ENCODE measurements around the gene ST6GALNAC6. TPM values are rescaled to one million over a fixed set of nuclear protein-coding genes. Genes with fewer than 3 reads are reported as not detected.

Gene ST6GALNAC6
- total and polyA plus RNA-seq, 5 donors from 2014 or later: 43.7 to 136 (median 48.6) TPM

DNA sequence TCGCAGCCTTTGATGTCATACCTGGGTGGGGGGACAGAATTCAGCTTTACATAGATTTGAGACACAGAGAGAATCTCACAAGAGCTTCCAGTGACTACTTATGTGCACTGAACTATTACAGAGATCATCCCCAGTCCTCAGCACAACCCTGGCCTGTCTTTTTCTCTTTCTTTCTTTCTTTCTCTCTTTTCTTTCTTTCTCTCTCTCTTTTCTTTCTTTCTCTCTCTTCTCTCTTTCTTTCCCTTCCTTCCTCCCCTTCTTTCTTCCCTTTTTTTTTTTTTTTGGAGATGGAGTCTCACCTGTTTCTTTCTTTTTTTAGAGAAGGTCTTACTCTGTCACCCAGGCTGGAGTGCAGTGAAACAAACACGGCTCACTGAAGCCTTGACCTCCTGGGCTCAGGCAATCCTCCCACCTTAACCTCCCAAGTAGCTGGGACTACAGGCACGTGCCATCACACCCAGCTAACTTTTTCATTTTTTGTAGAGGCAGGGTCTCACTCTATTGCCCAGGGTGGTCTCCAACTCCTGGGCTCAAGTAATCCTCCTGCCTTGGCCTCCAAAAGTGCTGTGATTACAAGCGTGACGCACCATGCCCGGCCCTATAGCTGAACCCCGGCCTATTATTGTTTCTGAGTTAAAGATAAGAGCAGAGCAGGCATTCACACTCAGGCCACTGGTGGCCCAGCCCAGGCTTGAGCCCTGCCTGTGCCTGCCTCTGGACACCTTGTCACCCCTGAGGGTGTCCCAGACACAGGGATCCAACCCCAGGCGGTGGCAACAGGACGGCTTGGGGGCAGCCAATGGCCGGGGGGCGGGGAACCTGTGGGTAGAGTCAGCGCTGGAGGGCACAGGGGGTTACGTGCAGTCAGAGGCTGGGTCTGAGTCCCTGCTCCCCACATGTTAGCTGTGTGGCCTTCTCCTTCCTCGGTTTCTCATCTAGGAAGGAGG lies 26.8 kb upstream of the ST6GALNAC6 start:
- no peaks in the 10 kb centered on the region for H3K36me3 ChIP-seq (ENCODE audit: control insufficient read depth, insufficient read depth, low read length)
- H3K9me3 ChIP-seq (ENCODE audit: control insufficient read depth in 2 of 2, low read length in 2 of 2): no peaks in the 10 kb centered on the region
- Mint-ChIP-seq H3K9me3 (no peaks in the 10 kb centered on the region), H3K4me3 (peak overlapping the region; percentile 29 to 76 (median 47)), H3K36me3 (no peaks in the 10 kb centered on the region), H3K4me1 (peaks cover 0 to 37% (median 20%) of the 10 kb centered on the region in 4 donors), H3K27ac (peak overlapping the region in 1 of 3 donors; percentile 56), H3K27me3 (peaks cover 32% of the 10 kb centered on the region)
- H3K27ac ChIP-seq (ENCODE audit: insufficient read depth, low read length, poor library complexity, severe bottlenecking): no peak overlapping the region
- ATAC-seq (ENCODE audit: low read depth in 2 of 2) (no peak), DNase-seq (no peak)
- peaks cover 45% of the 10 kb centered on the region for H3K4me1 ChIP-seq (ENCODE audit: control insufficient read depth, insufficient read depth, low read length, poor library complexity, severe bottlenecking)
- peaks cover 4% of the 10 kb centered on the region for H3K27me3 ChIP-seq (ENCODE audit: control insufficient read depth, insufficient read depth, low read length)
- H3K4me3 ChIP-seq (ENCODE audit: low read depth, low read length): no peak overlapping the region

DNA sequence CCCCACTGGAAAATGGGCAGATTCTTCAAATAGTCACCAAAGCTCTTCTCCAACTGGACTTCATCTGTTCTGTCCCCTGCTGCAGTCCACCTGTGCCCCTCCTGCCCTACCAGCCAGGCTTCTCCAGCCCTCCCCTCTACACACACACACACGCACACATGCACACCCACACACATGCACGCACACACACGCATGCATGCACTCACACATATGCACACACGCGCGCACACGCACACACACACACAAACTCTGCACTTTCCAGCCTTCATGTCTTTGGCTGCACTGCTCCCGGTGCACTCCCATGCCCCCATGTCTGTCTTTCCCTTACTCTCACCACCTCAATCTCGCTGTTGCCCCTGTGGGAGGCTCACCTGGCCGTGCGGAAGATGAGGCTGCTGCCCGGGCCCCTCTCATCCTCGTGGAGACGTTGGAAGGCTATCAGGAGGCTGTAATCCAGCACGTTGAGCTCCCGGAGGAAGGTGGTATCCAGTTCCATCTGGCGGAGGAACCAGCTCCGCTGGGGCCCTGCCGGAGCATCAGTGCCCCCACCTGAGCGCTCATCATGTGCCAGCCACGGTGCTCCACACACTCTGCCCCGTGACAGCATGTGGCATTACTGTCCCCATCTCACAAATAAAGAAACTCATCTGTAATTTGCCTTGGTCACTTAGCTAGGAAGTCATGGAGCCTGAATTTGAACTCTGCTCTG lies 25.5 kb upstream of the ST6GALNAC6 start:
- Histone ChIP-seq H3K4me1 (ENCODE audit: control insufficient read depth, insufficient read depth, low read length, poor library complexity, severe bottlenecking) (peaks cover 33% of the 10 kb centered on the region), H3K36me3 (ENCODE audit: control insufficient read depth, insufficient read depth, low read length) (no peaks in the 10 kb centered on the region), H3K27me3 (ENCODE audit: control insufficient read depth, insufficient read depth, low read length) (peaks cover 4% of the 10 kb centered on the region), H3K27ac (ENCODE audit: insufficient read depth, low read length, poor library complexity, severe bottlenecking) (no peak overlapping the region), H3K4me3 (ENCODE audit: low read depth, low read length) (no peak overlapping the region), H3K9me3 (ENCODE audit: control insufficient read depth in 2 of 2, low read length in 2 of 2) (no peaks in the 10 kb centered on the region)
- no peak for ATAC-seq (ENCODE audit: low read depth in 2 of 2)
- peaks cover 29% of the 10 kb centered on the region for H3K27me3 Mint-ChIP-seq
- H3K27ac Mint-ChIP-seq: no peak overlapping the region
- H3K4me1 Mint-ChIP-seq: peaks cover 0 to 28% (median 17%) of the 10 kb centered on the region in 4 donors
- peak overlapping the region in 1 of 4 donors; percentile 74 for H3K4me3 Mint-ChIP-seq
- no peak for DNase-seq
- no peaks in the 10 kb centered on the region for H3K9me3 Mint-ChIP-seq
- no peaks in the 10 kb centered on the region for H3K36me3 Mint-ChIP-seq

DNA sequence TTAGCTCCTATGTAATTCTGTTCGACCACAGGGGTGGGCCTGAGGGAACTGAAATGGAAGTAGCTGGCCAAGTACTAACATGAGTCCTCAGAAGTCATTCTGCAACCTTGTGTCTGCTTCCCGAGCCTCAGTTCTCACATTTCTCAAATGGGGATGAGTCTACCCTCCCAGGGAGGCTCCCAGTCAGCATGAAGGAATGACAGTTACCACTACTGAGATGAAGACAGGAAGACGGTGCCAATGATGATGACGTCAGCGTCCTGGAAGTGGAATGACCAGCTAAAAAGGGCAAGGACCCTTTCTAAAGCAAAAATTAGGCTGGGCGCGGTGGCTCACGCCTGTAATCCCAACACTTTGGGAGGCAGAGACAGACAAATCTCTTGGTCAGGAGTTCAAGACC lies 24.4 kb upstream of the ST6GALNAC6 start:
- Mint-ChIP-seq H3K4me3 (no peak overlapping the region), H3K27ac (no peak overlapping the region), H3K4me1 (peaks cover 0 to 25% (median 15%) of the 10 kb centered on the region in 4 donors), H3K9me3 (no peaks in the 10 kb centered on the region), H3K36me3 (no peaks in the 10 kb centered on the region), H3K27me3 (peaks cover 24% of the 10 kb centered on the region)
- Histone ChIP-seq H3K9me3 (ENCODE audit: control insufficient read depth in 2 of 2, low read length in 2 of 2) (no peaks in the 10 kb centered on the region), H3K27ac (ENCODE audit: insufficient read depth, low read length, poor library complexity, severe bottlenecking) (no peak overlapping the region), H3K4me1 (ENCODE audit: control insufficient read depth, insufficient read depth, low read length, poor library complexity, severe bottlenecking) (peaks cover 30% of the 10 kb centered on the region), H3K4me3 (ENCODE audit: low read depth, low read length) (no peak overlapping the region), H3K27me3 (ENCODE audit: control insufficient read depth, insufficient read depth, low read length) (peaks cover 4% of the 10 kb centered on the region), H3K36me3 (ENCODE audit: control insufficient read depth, insufficient read depth, low read length) (no peaks in the 10 kb centered on the region)
- no peak for ATAC-seq (ENCODE audit: low read depth in 2 of 2)
- no peak for DNase-seq

DNA sequence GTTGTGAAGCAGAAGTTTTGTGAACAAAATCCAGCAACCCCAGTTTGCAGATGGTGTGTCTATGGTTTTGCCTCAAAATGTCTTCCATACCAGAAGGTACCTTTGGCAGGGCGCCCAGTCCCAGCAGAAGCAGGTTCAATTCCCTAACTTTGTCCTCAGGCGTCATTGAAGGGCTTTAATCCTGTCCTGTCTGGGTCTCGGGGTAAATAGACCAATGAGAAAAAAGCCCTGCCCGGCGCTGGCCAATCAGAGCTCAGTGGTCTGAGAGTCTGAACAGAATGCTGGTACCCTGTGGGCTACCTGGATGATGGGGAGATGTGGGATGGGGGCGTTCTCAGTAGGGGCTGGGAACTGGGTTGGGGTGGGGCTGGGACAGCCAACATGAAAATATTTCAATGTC lies 23.6 kb upstream of the ST6GALNAC6 start:
- Histone ChIP-seq H3K4me3 (ENCODE audit: low read depth, low read length) (no peak overlapping the region), H3K27me3 (ENCODE audit: control insufficient read depth, insufficient read depth, low read length) (peaks cover 4% of the 10 kb centered on the region), H3K4me1 (ENCODE audit: control insufficient read depth, insufficient read depth, low read length, poor library complexity, severe bottlenecking) (peaks cover 28% of the 10 kb centered on the region), H3K9me3 (ENCODE audit: control insufficient read depth in 2 of 2, low read length in 2 of 2) (no peaks in the 10 kb centered on the region), H3K27ac (ENCODE audit: insufficient read depth, low read length, poor library complexity, severe bottlenecking) (no peak overlapping the region), H3K36me3 (ENCODE audit: control insufficient read depth, insufficient read depth, low read length) (no peaks in the 10 kb centered on the region)
- ATAC-seq (ENCODE audit: low read depth in 2 of 2): no peak
- Mint-ChIP-seq H3K27ac (no peak overlapping the region), H3K27me3 (peaks cover 20% of the 10 kb centered on the region), H3K4me1 (peaks cover 0 to 25% (median 14%) of the 10 kb centered on the region in 4 donors), H3K36me3 (no peaks in the 10 kb centered on the region), H3K9me3 (no peaks in the 10 kb centered on the region), H3K4me3 (peak overlapping the region in 1 of 4 donors; percentile 32)
- no peak for DNase-seq

DNA sequence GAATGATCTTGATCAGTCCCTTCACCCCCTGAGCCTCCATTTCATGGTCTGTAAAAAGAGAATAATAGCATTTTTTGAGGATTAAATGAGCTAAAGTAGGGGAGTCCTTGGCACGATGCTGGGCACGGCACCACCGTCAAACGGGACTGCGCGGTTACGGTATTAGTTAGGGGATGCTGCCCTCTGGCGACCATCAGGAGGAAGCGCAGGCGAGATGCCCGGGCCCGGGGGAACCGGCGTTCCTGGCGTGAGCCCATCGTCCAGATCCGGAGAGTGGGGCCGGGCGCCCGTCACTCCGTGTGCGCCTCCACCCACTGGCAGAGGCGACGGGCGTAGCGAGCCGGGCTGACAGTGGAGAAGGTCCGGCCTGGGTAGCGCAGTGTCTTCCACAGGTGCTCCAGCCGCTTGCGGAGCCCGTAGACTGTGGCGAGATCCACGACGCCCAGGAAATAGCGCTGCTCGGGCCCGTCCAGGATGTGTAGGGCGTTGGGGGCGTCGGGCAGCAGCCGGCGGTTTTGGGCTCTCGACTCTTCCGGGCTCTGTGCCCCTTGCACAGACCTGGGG lies 22.2 kb upstream of the ST6GALNAC6 start:
- H3K36me3 Mint-ChIP-seq: no peaks in the 10 kb centered on the region
- ATAC-seq (ENCODE audit: low read depth in 2 of 2): peak; percentile 39 to 46
- H3K36me3 ChIP-seq (ENCODE audit: control insufficient read depth, insufficient read depth, low read length): no peaks in the 10 kb centered on the region
- peaks cover 4% of the 10 kb centered on the region for H3K27me3 ChIP-seq (ENCODE audit: control insufficient read depth, insufficient read depth, low read length)
- no peak overlapping the region for H3K27ac ChIP-seq (ENCODE audit: insufficient read depth, low read length, poor library complexity, severe bottlenecking)
- H3K4me1 ChIP-seq (ENCODE audit: control insufficient read depth, insufficient read depth, low read length, poor library complexity, severe bottlenecking): peaks cover 23% of the 10 kb centered on the region
- H3K27me3 Mint-ChIP-seq: peaks cover 20% of the 10 kb centered on the region
- peaks cover 0 to 33% (median 19%) of the 10 kb centered on the region in 4 donors for H3K4me1 Mint-ChIP-seq
- no peaks in the 10 kb centered on the region for H3K9me3 Mint-ChIP-seq
- no peaks in the 10 kb centered on the region for H3K9me3 ChIP-seq (ENCODE audit: control insufficient read depth in 2 of 2, low read length in 2 of 2)
- H3K4me3 ChIP-seq (ENCODE audit: low read depth, low read length): no peak overlapping the region
- peak; percentile 67 to 76 (median 76) for DNase-seq
- H3K4me3 Mint-ChIP-seq: peak overlapping the region; percentile 11 to 80 (median 57)
- peak overlapping the region in 2 of 3 donors; percentile 52 to 83 for H3K27ac Mint-ChIP-seq

DNA sequence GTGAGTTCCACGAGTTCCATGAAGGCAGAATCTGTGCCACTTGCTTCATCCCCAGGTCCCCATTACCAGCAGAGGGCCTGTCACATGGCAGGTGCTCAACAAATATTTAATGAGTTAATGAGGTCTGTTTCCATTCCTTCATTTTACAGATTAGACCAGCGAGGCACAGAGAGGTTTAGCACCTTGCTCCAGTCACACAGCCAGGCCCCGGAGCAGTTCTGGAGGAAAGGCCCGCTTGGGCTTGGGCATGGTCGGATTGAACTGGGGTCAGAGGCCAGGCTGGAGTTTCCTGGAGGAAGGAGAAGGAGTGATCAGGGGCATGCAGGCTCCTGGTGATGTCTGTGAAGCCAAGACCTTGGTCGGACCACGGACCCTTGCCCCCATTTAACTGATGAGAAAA lies 21.4 kb upstream of the ST6GALNAC6 start:
- H3K9me3 ChIP-seq (ENCODE audit: control insufficient read depth in 2 of 2, low read length in 2 of 2): no peaks in the 10 kb centered on the region
- H3K27me3 Mint-ChIP-seq: peaks cover 11% of the 10 kb centered on the region
- H3K4me1 Mint-ChIP-seq: peaks cover 0 to 38% (median 21%) of the 10 kb centered on the region in 4 donors
- DNase-seq: no peak
- H3K4me1 ChIP-seq (ENCODE audit: control insufficient read depth, insufficient read depth, low read length, poor library complexity, severe bottlenecking): peaks cover 29% of the 10 kb centered on the region
- ATAC-seq (ENCODE audit: low read depth in 2 of 2): no peak
- no peak overlapping the region for H3K27ac ChIP-seq (ENCODE audit: insufficient read depth, low read length, poor library complexity, severe bottlenecking)
- H3K36me3 Mint-ChIP-seq: no peaks in the 10 kb centered on the region
- H3K36me3 ChIP-seq (ENCODE audit: control insufficient read depth, insufficient read depth, low read length): no peaks in the 10 kb centered on the region
- no peaks in the 10 kb centered on the region for H3K9me3 Mint-ChIP-seq
- peaks cover 4% of the 10 kb centered on the region for H3K27me3 ChIP-seq (ENCODE audit: control insufficient read depth, insufficient read depth, low read length)
- H3K4me3 ChIP-seq (ENCODE audit: low read depth, low read length): no peak overlapping the region
- peak overlapping the region in 1 of 3 donors; percentile 26 for H3K27ac Mint-ChIP-seq
- no peak overlapping the region for H3K4me3 Mint-ChIP-seq

DNA sequence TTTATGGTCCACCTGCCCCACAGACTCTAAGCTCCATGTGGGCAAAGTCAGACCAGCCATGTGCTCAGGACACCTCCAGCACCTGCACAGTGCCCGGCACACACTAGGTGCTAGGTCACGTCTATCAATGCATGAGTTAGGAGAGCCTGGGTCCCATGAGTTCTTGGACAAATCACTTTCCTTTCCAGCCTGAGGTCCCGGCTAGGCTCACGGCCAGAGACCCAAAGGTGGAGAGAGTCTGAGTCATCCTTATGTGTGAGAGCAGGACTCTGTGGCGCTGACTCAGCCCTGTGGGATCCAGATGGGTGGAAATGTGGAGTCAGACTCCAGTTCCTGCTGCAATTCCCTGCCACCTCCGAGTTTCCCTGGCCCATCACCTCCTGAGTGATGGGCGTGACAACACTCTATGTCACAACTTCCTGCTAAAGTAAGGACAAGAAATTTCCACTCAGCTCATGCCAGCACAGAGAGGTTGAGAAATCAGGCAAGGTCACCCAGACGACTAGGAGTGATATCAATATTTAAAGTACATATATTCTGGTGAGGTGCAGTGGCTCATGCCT lies 19.9 kb upstream of the ST6GALNAC6 start:
- peaks cover 4% of the 10 kb centered on the region for H3K27me3 ChIP-seq (ENCODE audit: control insufficient read depth, insufficient read depth, low read length)
- Mint-ChIP-seq H3K27me3 (peaks cover 4% of the 10 kb centered on the region), H3K9me3 (no peaks in the 10 kb centered on the region), H3K4me1 (peaks cover 0 to 46% (median 26%) of the 10 kb centered on the region in 4 donors), H3K36me3 (no peaks in the 10 kb centered on the region), H3K4me3 (peak overlapping the region in 2 of 4 donors; percentile 91 to 95), H3K27ac (peak overlapping the region in 1 of 3 donors; percentile 86)
- no peak overlapping the region for H3K4me3 ChIP-seq (ENCODE audit: low read depth, low read length)
- ATAC-seq (ENCODE audit: low read depth in 2 of 2): no peak
- no peaks in the 10 kb centered on the region for H3K9me3 ChIP-seq (ENCODE audit: control insufficient read depth in 2 of 2, low read length in 2 of 2)
- H3K4me1 ChIP-seq (ENCODE audit: control insufficient read depth, insufficient read depth, low read length, poor library complexity, severe bottlenecking): peaks cover 44% of the 10 kb centered on the region
- no peak overlapping the region for H3K27ac ChIP-seq (ENCODE audit: insufficient read depth, low read length, poor library complexity, severe bottlenecking)
- DNase-seq: no peak
- peaks cover 3% of the 10 kb centered on the region for H3K36me3 ChIP-seq (ENCODE audit: control insufficient read depth, insufficient read depth, low read length)
